Stomach (tissue), 4 donors: ENCODE results near the gene TNFRSF6B.

Experiments used
- EP300 ChIP-seq: sonication (generic); formaldehyde crosslinking; IDR thresholded peaks from one replicate; pipeline ENCODE4 v1.6.1; 2017; ENCODE audit warnings: antibody characterized with exemption
- POLR2A ChIP-seq, 4 donors: fragments of 450-650 bp; IDR thresholded peaks; one replicate each; pipeline ENCODE4 v1.6.1; 2016; ENCODE audit warnings: antibody characterized with exemption in 4 of 4, control low read depth in 2 of 4, mild to moderate bottlenecking in 1 of 4, moderate library complexity in 1 of 4
- TF ChIP-seq, protein P1 (sequence below), 7 experiments: fragments of 450-650 bp in 4 of 7; fragments of 200-600 bp in 3 of 7; sonication (generic) in 3 of 7; IDR thresholded peaks; one replicate each; pipeline ENCODE4 v1.5.1; 2016 to 2019; ENCODE audit warnings: antibody characterized with exemption in 7 of 7, control low read depth in 2 of 7, mild to moderate bottlenecking in 1 of 7

DNA sequence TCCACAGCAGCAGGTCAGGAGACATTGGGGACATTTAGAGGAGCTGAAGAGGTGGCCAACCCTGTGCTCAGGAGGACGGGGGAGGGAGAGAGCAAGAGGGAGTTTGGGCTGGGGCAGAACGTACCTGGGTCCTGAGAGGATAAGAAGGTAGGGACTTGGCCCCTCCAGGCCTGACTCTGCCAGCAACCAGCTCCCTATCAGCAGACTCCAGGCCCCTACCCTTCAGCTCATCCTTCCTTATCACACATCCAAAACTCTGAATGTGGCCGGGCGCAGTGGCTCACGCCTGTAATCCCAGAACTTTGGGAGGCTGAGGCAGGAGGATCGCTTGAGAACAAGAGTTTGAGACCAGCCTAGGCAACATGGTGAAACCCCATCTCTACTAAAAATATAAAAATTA is 48.3 kb upstream of the TNFRSF6B start:
- TF ChIP-seq, protein P1, sequence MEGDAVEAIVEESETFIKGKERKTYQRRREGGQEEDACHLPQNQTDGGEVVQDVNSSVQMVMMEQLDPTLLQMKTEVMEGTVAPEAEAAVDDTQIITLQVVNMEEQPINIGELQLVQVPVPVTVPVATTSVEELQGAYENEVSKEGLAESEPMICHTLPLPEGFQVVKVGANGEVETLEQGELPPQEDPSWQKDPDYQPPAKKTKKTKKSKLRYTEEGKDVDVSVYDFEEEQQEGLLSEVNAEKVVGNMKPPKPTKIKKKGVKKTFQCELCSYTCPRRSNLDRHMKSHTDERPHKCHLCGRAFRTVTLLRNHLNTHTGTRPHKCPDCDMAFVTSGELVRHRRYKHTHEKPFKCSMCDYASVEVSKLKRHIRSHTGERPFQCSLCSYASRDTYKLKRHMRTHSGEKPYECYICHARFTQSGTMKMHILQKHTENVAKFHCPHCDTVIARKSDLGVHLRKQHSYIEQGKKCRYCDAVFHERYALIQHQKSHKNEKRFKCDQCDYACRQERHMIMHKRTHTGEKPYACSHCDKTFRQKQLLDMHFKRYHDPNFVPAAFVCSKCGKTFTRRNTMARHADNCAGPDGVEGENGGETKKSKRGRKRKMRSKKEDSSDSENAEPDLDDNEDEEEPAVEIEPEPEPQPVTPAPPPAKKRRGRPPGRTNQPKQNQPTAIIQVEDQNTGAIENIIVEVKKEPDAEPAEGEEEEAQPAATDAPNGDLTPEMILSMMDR (IDR thresholded peaks at IDR 0.05): no peak
- TF ChIP-seq EP300: no peak
- no peak for TF ChIP-seq POLR2A (IDR thresholded peaks at IDR 0.05)
